GM13977 (cell line): ENCODE results near the gene ONECUT2.

Experiments
- DNase-seq: peaks from one replicate; pipeline ENCODE4 v3.0.0; 2012; ENCODE audit warnings: low spot score
- CTCF ChIP-seq: IDR thresholded peaks from 2 replicates; pipeline ENCODE4 v1.5.1; 2012; ENCODE audit warnings: mild to moderate bottlenecking, control low read depth; ENCODE audit not compliant: insufficient read depth; ENCODE audit errors: extremely low read depth, missing control alignments
- in situ Hi-C: fragments of 300-500 bp; cut with MboI; formaldehyde crosslinking; loops from one replicate; pipeline ENCODE4 v1.12.0; 2022; ENCODE audit warnings: low sequenced_read_pairs, low pct_unique_long_range_greater_than_20kb, mixed read lengths, inconsistent platforms; ENCODE audit not compliant: unreplicated experiment

ONECUT2 gene

GRCh38 chr18:57443702-57444101 lies 8.5 kb downstream of the ONECUT2 start:
- in situ Hi-C loops = loop anchor here (25.0 kb wide), 1 partner anchor 581 kb away; no protein-coding TSS in a partner anchor
- TF ChIP-seq CTCF = no peak
- DNase-seq = no peak

- in situ Hi-C loops = loop anchor here (25.0 kb wide), 1 partner anchor 582 kb away; no protein-coding TSS in a partner anchor
- TF ChIP-seq CTCF = no peak
- no peak for DNase-seq
Measured at GRCh38 chr18:57444301-57444759, 9.2 kb downstream of the ONECUT2 start.

- TF ChIP-seq CTCF = no peak
- no peak for DNase-seq
- in situ Hi-C loops = loop anchor here (25.0 kb wide), 1 partner anchor 583 kb away; no protein-coding TSS in a partner anchor
Measured at GRCh38 chr18:57445488-57446319, 10.5 kb downstream of the ONECUT2 start.

GRCh38 chr18:57446322-57446721 lies 11.1 kb downstream of the ONECUT2 start:
- TF ChIP-seq CTCF = peak; percentile 73
- DNase-seq = peak; percentile 70
- in situ Hi-C loops = loop anchor here (25.0 kb wide), 1 partner anchor 584 kb away; no protein-coding TSS in a partner anchor

GRCh38 chr18:57447154-57447621 lies 12.0 kb downstream of the ONECUT2 start:
- TF ChIP-seq CTCF = no peak
- in situ Hi-C loops = loop anchor here (25.0 kb wide), 1 partner anchor 585 kb away; no protein-coding TSS in a partner anchor
- DNase-seq = no peak

GRCh38 chr18:57455576-57456129 lies 20.5 kb downstream of the ONECUT2 start:
- in situ Hi-C loops = no loop called here
- TF ChIP-seq CTCF = no peak
- no peak for DNase-seq
